ENCODE results near the gene LRRC1.

LRRC1 gene

GRCh38 chr6:53813801-53814200 lies 19.0 kb downstream of the LRRC1 start:
- in situ Hi-C loops (cut with HindIII; ENCODE audit: low sequenced_read_pairs): no loop called here

- in situ Hi-C loops (cut with HindIII; ENCODE audit: low sequenced_read_pairs): no loop called here
These were observed 19.5 kb downstream of the LRRC1 start for GRCh38 chr6:53814353-53814752.

- in situ Hi-C loops (cut with HindIII; ENCODE audit: low sequenced_read_pairs): no loop called here
These were observed 20.7 kb downstream of the LRRC1 start for GRCh38 chr6:53815381-53816119.

- in situ Hi-C loops (cut with HindIII; ENCODE audit: low sequenced_read_pairs): no loop called here
These were observed 24.2 kb downstream of the LRRC1 start for GRCh38 chr6:53818858-53819609.

GRCh38 chr6:53822401-53823125 lies 27.8 kb downstream of the LRRC1 start:
- in situ Hi-C loops (cut with HindIII; ENCODE audit: low sequenced_read_pairs): no loop called here

- in situ Hi-C loops (cut with HindIII; ENCODE audit: low sequenced_read_pairs): no loop called here
These were observed 29.9 kb downstream of the LRRC1 start for GRCh38 chr6:53824714-53825113.

GRCh38 chr6:53825532-53826321 lies 30.9 kb downstream of the LRRC1 start:
- in situ Hi-C loops (cut with HindIII; ENCODE audit: low sequenced_read_pairs): no loop called here

- in situ Hi-C loops (cut with HindIII; ENCODE audit: low sequenced_read_pairs): no loop called here
These were observed 32.7 kb downstream of the LRRC1 start for GRCh38 chr6:53827531-53827930.

GRCh38 chr6:53828215-53828614 lies 33.4 kb downstream of the LRRC1 start:
- in situ Hi-C loops (cut with HindIII; ENCODE audit: low sequenced_read_pairs): no loop called here

- in situ Hi-C loops (cut with HindIII; ENCODE audit: low sequenced_read_pairs): no loop called here
These were observed 34.3 kb downstream of the LRRC1 start for GRCh38 chr6:53828966-53829697.

GRCh38 chr6:53829698-53830221 lies 35.0 kb downstream of the LRRC1 start:
- in situ Hi-C loops (cut with HindIII; ENCODE audit: low sequenced_read_pairs): no loop called here

- in situ Hi-C loops (cut with HindIII; ENCODE audit: low sequenced_read_pairs): no loop called here
These were observed 35.6 kb downstream of the LRRC1 start for GRCh38 chr6:53830366-53830765.

- in situ Hi-C loops (cut with HindIII; ENCODE audit: low sequenced_read_pairs): no loop called here
These were observed 36.5 kb downstream of the LRRC1 start for GRCh38 chr6:53831081-53831869.

GRCh38 chr6:53831936-53832660 lies 37.3 kb downstream of the LRRC1 start:
- in situ Hi-C loops (cut with HindIII; ENCODE audit: low sequenced_read_pairs): no loop called here

GRCh38 chr6:53833155-53833554 lies 38.4 kb downstream of the LRRC1 start:
- in situ Hi-C loops (cut with HindIII; ENCODE audit: low sequenced_read_pairs): no loop called here

- in situ Hi-C loops (cut with HindIII; ENCODE audit: low sequenced_read_pairs): no loop called here
These were observed 39.3 kb downstream of the LRRC1 start for GRCh38 chr6:53834132-53834531.

GRCh38 chr6:53837865-53838769 lies 43.3 kb downstream of the LRRC1 start:
- in situ Hi-C loops (cut with HindIII; ENCODE audit: low sequenced_read_pairs): loop anchor here (5.0 kb wide), 1 partner anchor 69 kb away; no protein-coding TSS in a partner anchor
